MM.1S (cell line): ENCODE measurements around the gene CELF5.

ENCODE experiments used
- DNase-seq: peaks from one replicate; pipeline ENCODE4 v3.0.0-alpha.2; 2015
- H2AFZ ChIP-seq: fragments of 300-600 bp; sonication (generic); 2 replicates; pipeline ENCODE4 v1.6.0; 2016; ENCODE audit warnings: antibody characterized with exemption, low read length
- H3F3A ChIP-seq: fragments of 300-600 bp; sonication (generic); 2 replicates; pipeline ENCODE4 v1.6.1; 2016; ENCODE audit warnings: mild to moderate bottlenecking, antibody characterized with exemption, low read length, moderate library complexity, mixed read lengths; ENCODE audit not compliant: insufficient read depth
- H3K27ac ChIP-seq: fragments of 300-600 bp; sonication (generic); 2 replicates; pipeline ENCODE4 v1.5.1; 2016; ENCODE audit warnings: mild to moderate bottlenecking, low read length
- H3K27me3 ChIP-seq: fragments of 300-600 bp; sonication (generic); replicated peaks from 2 replicates; pipeline ENCODE4 v1.6.0; 2016; ENCODE audit warnings: low read length; ENCODE audit not compliant: insufficient read depth
- H3K36me3 ChIP-seq: fragments of 300-600 bp; sonication (generic); replicated peaks from 2 replicates; pipeline ENCODE4 v1.6.1; 2016; ENCODE audit warnings: mild to moderate bottlenecking, low read length, mixed read lengths; ENCODE audit not compliant: insufficient read depth
- H3K4me1 ChIP-seq: fragments of 300-600 bp; sonication (generic); 2 replicates; pipeline ENCODE4 v1.6.1; 2016; ENCODE audit warnings: low read length, mixed read lengths
- H3K4me2 ChIP-seq: fragments of 300-600 bp; sonication (generic); 2 replicates; pipeline ENCODE4 v1.6.0; 2016; ENCODE audit warnings: low read depth, low read length
- H3K4me3 ChIP-seq: fragments of 300-600 bp; sonication (generic); 2 replicates; pipeline ENCODE4 v1.5.1; 2016; ENCODE audit warnings: low read length, mixed read lengths
- H3K79me2 ChIP-seq: fragments of 300-600 bp; sonication (generic); 2 replicates; pipeline ENCODE4 v1.6.1; 2016; ENCODE audit warnings: mixed run types, low read length, mixed read lengths
- H3K9ac ChIP-seq: fragments of 300-600 bp; sonication (generic); 2 replicates; pipeline ENCODE4 v1.6.1; 2016; ENCODE audit warnings: low read length, mixed read lengths
- H3K9me2 ChIP-seq: fragments of 300-600 bp; sonication (generic); replicated peaks from 2 replicates; pipeline ENCODE4 v1.6.1; 2016; ENCODE audit warnings: mild to moderate bottlenecking, low read length, mixed read lengths; ENCODE audit not compliant: insufficient read depth
- H3K9me3 ChIP-seq: fragments of 300-600 bp; sonication (generic); replicated peaks from 2 replicates; pipeline ENCODE4 v1.6.1; 2016; ENCODE audit warnings: mild to moderate bottlenecking, low read length, mixed read lengths; ENCODE audit not compliant: insufficient read depth
- H4K20me1 ChIP-seq: fragments of 300-600 bp; sonication (generic); 2 replicates; pipeline ENCODE4 v1.6.1; 2016; ENCODE audit warnings: mild to moderate bottlenecking, low read length, moderate library complexity, mixed read lengths; ENCODE audit not compliant: insufficient read depth
- EZH2 ChIP-seq: fragments of 300-600 bp; sonication (generic); optimal IDR thresholded peaks from 2 replicates; pipeline ENCODE3; 2017; ENCODE audit warnings: low read depth, mild to moderate bottlenecking, antibody characterized with exemption, low read length, mixed read lengths
- EZH2phosphoT487 ChIP-seq: fragments of 300-600 bp; sonication (generic); IDR thresholded peaks from 2 replicates; pipeline ENCODE4 v1.6.1; 2018; ENCODE audit warnings: antibody characterized with exemption, low read length
- TF ChIP-seq, protein P1 (sequence below): fragments of 300-600 bp; sonication (generic); IDR thresholded peaks from 2 replicates; pipeline ENCODE4 v1.5.1; 2016; ENCODE audit warnings: antibody characterized with exemption, low read length, mixed read lengths

Gene CELF5

DNA sequence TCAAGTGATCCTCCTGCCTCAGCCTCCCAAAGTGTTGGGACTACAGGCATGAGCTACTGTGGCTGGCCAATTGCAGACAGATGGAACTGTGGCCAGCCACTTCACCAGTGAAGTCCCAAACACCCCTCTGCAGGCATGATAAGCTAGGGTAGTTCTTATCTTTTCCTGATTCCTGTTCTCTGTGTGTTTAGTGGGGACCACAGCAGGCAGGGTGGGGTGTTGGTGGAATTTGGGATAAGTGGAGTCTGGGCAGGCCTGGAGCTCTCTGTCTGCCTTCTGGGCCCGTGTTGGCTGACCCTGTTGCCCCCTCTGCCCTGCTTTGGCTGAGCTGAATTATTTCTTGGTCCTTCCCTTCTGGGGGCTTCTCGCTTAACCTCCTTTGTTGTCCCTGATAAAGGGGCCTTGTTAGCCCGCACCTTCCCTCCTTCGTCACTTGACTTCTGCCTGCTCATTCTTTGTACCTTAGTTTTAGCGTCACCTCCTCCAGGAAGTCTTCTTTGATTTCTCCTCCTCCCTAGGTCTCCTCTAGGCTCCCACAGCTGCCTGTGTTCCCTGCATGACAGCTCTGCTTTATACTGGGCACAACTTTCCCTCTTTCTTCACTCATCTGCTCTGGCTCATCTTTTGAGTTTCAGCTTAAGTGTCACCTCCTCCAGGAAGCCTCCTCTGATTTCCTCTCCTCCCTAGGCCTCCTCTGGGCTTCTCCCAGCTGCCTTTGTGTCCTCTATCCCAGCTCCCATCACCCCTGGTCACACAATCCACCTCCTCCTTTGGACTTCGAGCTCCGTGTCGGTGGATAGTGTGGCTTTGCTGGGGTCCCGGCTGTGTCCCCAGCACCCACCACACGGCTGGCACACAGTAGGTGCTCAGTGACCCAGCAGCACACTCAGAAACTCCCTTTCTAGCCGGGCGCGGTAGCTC lies 40.5 kb upstream of the CELF5 start:
- no peaks in the 10 kb centered on the region; the same call in 1 of the 2 replicates for H4K20me1 ChIP-seq
- no peaks in the 10 kb centered on the region for H3K9me2 ChIP-seq
- no peak overlapping the region for H3K4me3 ChIP-seq
- H3K9me3 ChIP-seq = no peaks in the 10 kb centered on the region
- H2AFZ ChIP-seq = peak overlapping the region; percentile 96
- H3K79me2 ChIP-seq = peaks cover 32% of the 10 kb centered on the region
- DNase-seq = no peak
- H3K9ac ChIP-seq = no peak overlapping the region
- TF ChIP-seq EZH2phosphoT487 (no peak), EZH2 (no peak)
- TF ChIP-seq, protein P1, sequence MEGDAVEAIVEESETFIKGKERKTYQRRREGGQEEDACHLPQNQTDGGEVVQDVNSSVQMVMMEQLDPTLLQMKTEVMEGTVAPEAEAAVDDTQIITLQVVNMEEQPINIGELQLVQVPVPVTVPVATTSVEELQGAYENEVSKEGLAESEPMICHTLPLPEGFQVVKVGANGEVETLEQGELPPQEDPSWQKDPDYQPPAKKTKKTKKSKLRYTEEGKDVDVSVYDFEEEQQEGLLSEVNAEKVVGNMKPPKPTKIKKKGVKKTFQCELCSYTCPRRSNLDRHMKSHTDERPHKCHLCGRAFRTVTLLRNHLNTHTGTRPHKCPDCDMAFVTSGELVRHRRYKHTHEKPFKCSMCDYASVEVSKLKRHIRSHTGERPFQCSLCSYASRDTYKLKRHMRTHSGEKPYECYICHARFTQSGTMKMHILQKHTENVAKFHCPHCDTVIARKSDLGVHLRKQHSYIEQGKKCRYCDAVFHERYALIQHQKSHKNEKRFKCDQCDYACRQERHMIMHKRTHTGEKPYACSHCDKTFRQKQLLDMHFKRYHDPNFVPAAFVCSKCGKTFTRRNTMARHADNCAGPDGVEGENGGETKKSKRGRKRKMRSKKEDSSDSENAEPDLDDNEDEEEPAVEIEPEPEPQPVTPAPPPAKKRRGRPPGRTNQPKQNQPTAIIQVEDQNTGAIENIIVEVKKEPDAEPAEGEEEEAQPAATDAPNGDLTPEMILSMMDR = no peak
- H3K4me1 ChIP-seq = peaks cover 9% of the 10 kb centered on the region
- H3F3A ChIP-seq = no peaks in the 10 kb centered on the region
- no peak overlapping the region for H3K27ac ChIP-seq
- no peak overlapping the region; the same call in 1 of the 2 replicates for H3K4me2 ChIP-seq
- H3K36me3 ChIP-seq = no peaks in the 10 kb centered on the region
- H3K27me3 ChIP-seq = peaks cover 28% of the 10 kb centered on the region

DNA sequence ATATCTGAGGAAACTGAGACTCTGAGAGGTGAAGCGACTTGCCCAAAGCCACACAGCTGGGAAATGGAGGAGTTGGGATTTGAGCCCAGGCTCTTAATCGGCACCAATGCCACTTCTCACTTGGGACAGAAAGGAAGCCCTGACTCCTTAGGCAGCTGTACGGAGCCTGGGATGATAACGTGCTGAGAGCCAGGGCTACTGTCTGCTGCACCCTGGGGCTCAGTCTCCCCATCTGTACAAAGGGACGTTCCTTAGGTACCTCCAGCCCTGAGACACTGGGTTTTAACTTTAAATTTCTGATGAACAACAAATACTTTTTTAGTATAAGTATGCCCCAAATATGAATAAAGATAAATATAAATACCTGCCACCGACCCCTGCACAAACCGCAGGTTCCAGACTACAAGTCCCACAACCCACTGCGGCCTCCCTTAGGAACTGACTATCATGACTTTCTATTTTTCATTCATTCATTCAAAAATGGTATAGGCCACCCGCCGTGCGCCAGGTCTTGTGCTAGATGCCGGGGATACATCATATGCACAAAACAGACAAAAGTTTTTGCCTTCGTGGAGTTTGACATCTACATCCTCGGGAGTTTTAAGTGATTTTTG lies 39.5 kb upstream of the CELF5 start:
- Histone ChIP-seq H3K9me3 (no peaks in the 10 kb centered on the region), H3F3A (no peaks in the 10 kb centered on the region), H3K4me2 (peak overlapping the region; percentile 83), H3K27ac (peak overlapping the region; percentile 35; the same call in 1 of the 2 replicates), H3K4me3 (peak overlapping the region; percentile 62), H3K36me3 (no peaks in the 10 kb centered on the region), H2AFZ (peak overlapping the region; percentile 96), H3K4me1 (peaks cover 9% of the 10 kb centered on the region), H3K9ac (peak overlapping the region; percentile 39; the same call in 1 of the 2 replicates), H3K79me2 (peaks cover 42% of the 10 kb centered on the region), H4K20me1 (no peaks in the 10 kb centered on the region; the same call in 1 of the 2 replicates), H3K27me3 (peaks cover 19% of the 10 kb centered on the region), H3K9me2 (no peaks in the 10 kb centered on the region)
- no peak for DNase-seq
- TF ChIP-seq EZH2 (no peak), EZH2phosphoT487 (no peak)
- TF ChIP-seq, protein P1 = no peak

DNA sequence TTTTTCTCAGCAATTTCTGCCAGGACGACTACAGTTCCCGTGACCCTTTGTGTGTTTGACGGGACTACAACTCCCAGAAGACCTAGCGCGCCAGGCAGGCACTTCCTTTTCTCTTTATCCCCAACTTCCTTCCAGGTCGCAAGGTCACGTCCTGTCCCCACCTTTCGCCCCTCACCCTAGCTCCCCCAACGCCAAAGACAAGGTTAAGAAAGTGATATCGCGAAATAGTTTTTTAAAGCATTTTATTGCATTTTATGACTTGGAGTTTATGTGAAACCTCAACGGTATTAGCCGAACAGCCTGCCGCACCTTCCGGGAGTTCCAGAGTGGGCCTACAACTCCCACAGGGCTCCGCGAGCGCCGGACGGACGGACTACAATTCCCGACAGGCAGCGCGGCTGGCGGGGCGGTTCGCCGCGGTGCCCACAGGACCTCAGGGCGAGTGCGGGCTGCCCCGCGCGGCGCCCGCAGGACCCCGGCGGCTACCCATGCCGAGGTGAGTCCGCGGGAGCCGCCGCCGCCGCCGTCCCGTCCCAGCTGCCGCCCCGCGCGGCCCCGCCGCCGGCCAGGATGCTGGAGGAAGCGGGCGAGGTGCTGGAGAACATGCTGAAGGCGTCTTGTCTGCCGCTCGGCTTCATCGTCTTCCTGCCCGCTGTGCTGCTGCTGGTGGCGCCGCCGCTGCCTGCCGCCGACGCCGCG lies 38.9 kb upstream of the CELF5 start, which contains the start of gene NCLN:
TSS of gene NCLN (plus strand) at position 470 of the 699 bp plus-strand sequence. CDS start at position 571, 101 bp downstream.
- Histone ChIP-seq H3K27me3 (peaks cover 13% of the 10 kb centered on the region), H3K9me3 (no peaks in the 10 kb centered on the region), H3K79me2 (peaks cover 48% of the 10 kb centered on the region), H3K9ac (peak within 1 kb of the TSS; percentile 90), H3F3A (no peaks in the 10 kb centered on the region), H3K4me3 (peak within 1 kb of the TSS; percentile 97), H3K27ac (peak within 1 kb of the TSS; percentile 35; the same call in 1 of the 2 replicates), H2AFZ (peak within 1 kb of the TSS; percentile 96), H3K36me3 (no peaks in the 10 kb centered on the region), H4K20me1 (peaks cover under 1% of the 10 kb centered on the region; the same call in 1 of the 2 replicates), H3K9me2 (no peaks in the 10 kb centered on the region), H3K4me1 (peaks cover 9% of the 10 kb centered on the region), H3K4me2 (peak within 1 kb of the TSS; percentile 83)
- TF ChIP-seq, protein P1 = no peak
- no peak for TF ChIP-seq EZH2
- TF ChIP-seq EZH2phosphoT487 = no peak
- peak; percentile 96 for DNase-seq
